Measurements from ENCODE around the gene PCBP3. TPM values are rescaled to one million over a fixed set of nuclear protein-coding genes. Genes with fewer than 3 reads are reported as not detected.
A peak's percentile ranks its signal among the peaks of the same experiment; 100 is the strongest.

The PCBP3 gene
- total RNA-seq, 2 experiments from 2014 or later = 1.9 to 2.2 TPM

DNA sequence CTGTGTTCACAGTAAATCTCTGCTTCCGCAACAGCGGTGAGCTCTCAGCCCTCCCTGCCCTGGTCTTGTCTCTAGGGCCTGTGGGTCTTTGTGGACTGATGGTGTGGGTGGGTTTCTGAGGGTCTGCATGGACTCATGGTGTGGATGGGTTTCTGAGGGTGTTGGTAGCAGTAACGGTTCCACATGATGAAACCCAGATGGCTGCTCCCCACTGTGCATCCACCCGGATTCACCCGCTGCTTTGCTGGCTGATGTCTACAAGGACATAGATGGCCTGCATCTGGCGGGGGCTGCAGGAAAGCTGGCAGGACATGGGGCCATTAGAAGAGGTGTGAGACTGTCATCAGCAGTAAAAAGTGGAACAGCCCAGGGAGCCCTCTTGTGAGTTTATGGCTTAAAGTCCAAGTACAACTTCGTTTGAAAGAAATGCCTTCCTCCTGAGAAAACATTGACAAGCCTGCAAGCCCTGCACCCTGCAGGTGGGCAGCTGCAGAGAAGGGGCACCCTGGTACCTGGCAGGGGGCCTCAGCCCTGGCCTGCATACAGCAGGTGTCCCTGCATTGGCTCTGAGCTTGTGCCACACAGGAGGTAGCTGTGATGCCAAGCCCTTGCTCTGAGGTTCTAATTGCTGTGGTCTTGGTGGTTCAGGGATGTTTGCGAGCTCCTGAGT, 181.2 kb downstream of the PCBP3 start:
- ChIA-PET CTCF (interaction anchor here (0.6 to 1.4 kb wide), 2 partner anchors 56 to 59 kb away, joined by 3 to 4 read pairs; no protein-coding TSS in a partner anchor), POLR2A (no interaction called here)
- H3K4me3 Mint-ChIP-seq = no peak overlapping the region
- TF ChIP-seq, protein P1, sequence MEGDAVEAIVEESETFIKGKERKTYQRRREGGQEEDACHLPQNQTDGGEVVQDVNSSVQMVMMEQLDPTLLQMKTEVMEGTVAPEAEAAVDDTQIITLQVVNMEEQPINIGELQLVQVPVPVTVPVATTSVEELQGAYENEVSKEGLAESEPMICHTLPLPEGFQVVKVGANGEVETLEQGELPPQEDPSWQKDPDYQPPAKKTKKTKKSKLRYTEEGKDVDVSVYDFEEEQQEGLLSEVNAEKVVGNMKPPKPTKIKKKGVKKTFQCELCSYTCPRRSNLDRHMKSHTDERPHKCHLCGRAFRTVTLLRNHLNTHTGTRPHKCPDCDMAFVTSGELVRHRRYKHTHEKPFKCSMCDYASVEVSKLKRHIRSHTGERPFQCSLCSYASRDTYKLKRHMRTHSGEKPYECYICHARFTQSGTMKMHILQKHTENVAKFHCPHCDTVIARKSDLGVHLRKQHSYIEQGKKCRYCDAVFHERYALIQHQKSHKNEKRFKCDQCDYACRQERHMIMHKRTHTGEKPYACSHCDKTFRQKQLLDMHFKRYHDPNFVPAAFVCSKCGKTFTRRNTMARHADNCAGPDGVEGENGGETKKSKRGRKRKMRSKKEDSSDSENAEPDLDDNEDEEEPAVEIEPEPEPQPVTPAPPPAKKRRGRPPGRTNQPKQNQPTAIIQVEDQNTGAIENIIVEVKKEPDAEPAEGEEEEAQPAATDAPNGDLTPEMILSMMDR (IDR thresholded peaks at IDR 0.05) = no peak
- peaks cover 5% of the 10 kb centered on the region for H3K27me3 Mint-ChIP-seq
- H3K9me3 Mint-ChIP-seq = no peaks in the 10 kb centered on the region
- intact Hi-C loops (cut with micrococcal nuclease) = loop anchor here (10.0 kb wide), 3 partner anchors 130 to 530 kb away; no protein-coding TSS in a partner anchor
- peaks cover 22% of the 10 kb centered on the region for H3K4me1 Mint-ChIP-seq (ENCODE audit: low read depth)
- no peaks in the 10 kb centered on the region for H3K36me3 Mint-ChIP-seq (ENCODE audit: low read depth)
- no peak overlapping the region for H3K27ac Mint-ChIP-seq
- no peak for DNase-seq
- ATAC-seq = no peak

- intact Hi-C loops (cut with micrococcal nuclease) = loop anchor here (10.0 kb wide), 3 partner anchors 130 to 530 kb away; no protein-coding TSS in a partner anchor
- no peak for ATAC-seq
- peaks cover 17% of the 10 kb centered on the region for H3K4me1 Mint-ChIP-seq (ENCODE audit: low read depth)
Observed at GRCh38 chr21:45825219-45825618, 181.7 kb downstream of the PCBP3 start.

GRCh38 chr21:45826676-45827301, 183.3 kb downstream of the PCBP3 start:
- peak overlapping the region; percentile 50 for H3K27ac Mint-ChIP-seq
- ATAC-seq = no peak
- CTCF ChIA-PET = interaction anchor here (0.8 to 1.6 kb wide), 2 partner anchors 26 to 96 kb away, joined by 3 to 4 read pairs; no protein-coding TSS in a partner anchor
- H3K4me3 Mint-ChIP-seq = peak overlapping the region; percentile 13
- no peak for DNase-seq
- intact Hi-C loops (cut with micrococcal nuclease) = loop anchor here (10.0 kb wide), 3 partner anchors 132 to 532 kb away; no protein-coding TSS in a partner anchor
- H3K4me1 Mint-ChIP-seq (ENCODE audit: low read depth) = peaks cover 12% of the 10 kb centered on the region
- TF ChIP-seq, protein P1 (IDR thresholded peaks at IDR 0.05) = no peak
- H3K9me3 Mint-ChIP-seq = no peaks in the 10 kb centered on the region
- POLR2A ChIA-PET = no interaction called here
- no peaks in the 10 kb centered on the region for H3K36me3 Mint-ChIP-seq (ENCODE audit: low read depth)
- peaks cover 1% of the 10 kb centered on the region for H3K27me3 Mint-ChIP-seq

More at GRCh38 chr21:45825219-45825618, 181.7 kb downstream of the PCBP3 start:
- DNase-seq = no peak
- Mint-ChIP-seq H3K27me3 (peaks cover 5% of the 10 kb centered on the region), H3K4me3 (no peak overlapping the region), H3K27ac (no peak overlapping the region), H3K36me3 (ENCODE audit: low read depth) (no peaks in the 10 kb centered on the region), H3K9me3 (no peaks in the 10 kb centered on the region)
- POLR2A ChIA-PET = no interaction called here
- TF ChIP-seq, protein P1 (IDR thresholded peaks at IDR 0.05) = no peak
- CTCF ChIA-PET = interaction anchor here (0.6 to 1.4 kb wide), 2 partner anchors 56 to 58 kb away, joined by 3 to 4 read pairs; no protein-coding TSS in a partner anchor

DNA sequence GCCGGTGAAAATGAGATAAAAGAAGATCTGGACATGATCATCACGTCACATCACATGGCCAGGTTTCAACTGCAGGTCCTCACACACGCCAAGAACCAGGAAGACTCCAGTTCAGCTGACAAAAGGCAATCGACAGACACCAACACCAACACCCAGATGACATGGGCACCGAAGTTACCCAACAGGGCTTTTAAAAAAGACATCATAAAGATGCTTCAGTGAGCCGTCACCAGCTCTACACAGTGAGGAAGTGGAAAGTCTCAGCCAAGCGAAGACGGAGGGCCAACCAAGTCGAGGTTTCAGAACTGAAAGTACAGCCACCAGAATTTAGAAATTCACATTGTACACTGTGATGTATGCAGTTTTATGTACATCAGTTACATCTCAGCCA, 183.8 kb downstream of the PCBP3 start:
- H3K4me3 Mint-ChIP-seq = peak overlapping the region; percentile 13
- CTCF ChIA-PET = interaction anchor here (1.6 kb wide), 1 partner anchor 95 kb away, joined by 4 read pairs; no protein-coding TSS in a partner anchor
- TF ChIP-seq, protein P1 (IDR thresholded peaks at IDR 0.05) = no peak
- no peaks in the 10 kb centered on the region for H3K9me3 Mint-ChIP-seq
- ATAC-seq (peak; percentile 83), DNase-seq (peak; percentile 50)
- peaks cover 18% of the 10 kb centered on the region for H3K4me1 Mint-ChIP-seq (ENCODE audit: low read depth)
- no peaks in the 10 kb centered on the region for H3K36me3 Mint-ChIP-seq (ENCODE audit: low read depth)
- peak overlapping the region; percentile 50 for H3K27ac Mint-ChIP-seq
- intact Hi-C loops (cut with micrococcal nuclease) = loop anchor here (10.0 kb wide), 3 partner anchors 132 to 532 kb away; no protein-coding TSS in a partner anchor
- POLR2A ChIA-PET = no interaction called here
- H3K27me3 Mint-ChIP-seq = no peaks in the 10 kb centered on the region
